WTC11 (cell line): ENCODE data around the gene ATF7. TPM values are rescaled to one million over a fixed set of nuclear protein-coding genes. Genes with fewer than 3 reads are reported as not detected.

Source experiments
- ATAC-seq: fragments of 200-7000 bp; cut with Tn5 transposase; 2 replicates; pipeline ENCODE4 v1.10.0; 2021; ENCODE audit warnings: mild to moderate bottlenecking, moderate library complexity
- CTCF ChIA-PET: fragments of 300-600 bp; sonication (Branson Sonifier 250); formaldehyde crosslinking; loops from one replicate; lab custom pipeline; 2021; ENCODE audit warnings: antibody characterized with exemption; lab: Charles Lee
- POLR2A ChIA-PET: fragments of 350-600 bp; sonication (Branson Sonifier 250); formaldehyde crosslinking; loops from one replicate; lab custom pipeline; 2021; ENCODE audit warnings: antibody characterized with exemption; lab: Charles Lee
- DNase-seq: peaks from one replicate; pipeline ENCODE4 v3.0.0; 2021; ENCODE audit warnings: low spot score
- H3K27ac Mint-ChIP-seq: 2 replicates; pipeline ENCODE4 v1.8.0; 2021; ENCODE audit warnings: mixed read lengths
- H3K27me3 Mint-ChIP-seq: 2 replicates; pipeline ENCODE4 v1.8.0; 2021; ENCODE audit warnings: low read depth, mild to moderate bottlenecking, moderate library complexity, mixed read lengths
- H3K36me3 Mint-ChIP-seq: 2 replicates; pipeline ENCODE4 v1.8.0; 2021; ENCODE audit warnings: mixed read lengths
- H3K4me1 Mint-ChIP-seq: 2 replicates; pipeline ENCODE4 v1.8.0; 2022; ENCODE audit warnings: mixed read lengths
- H3K4me3 Mint-ChIP-seq: 2 replicates; pipeline ENCODE4 v1.8.0; 2021; ENCODE audit warnings: mild to moderate bottlenecking, moderate library complexity, mixed read lengths
- H3K9me3 Mint-ChIP-seq: 2 replicates; pipeline ENCODE4 v1.8.0; 2021; ENCODE audit warnings: mixed read lengths
- ATF2 ChIP-seq: sonication (generic); formaldehyde crosslinking; IDR thresholded peaks from 2 replicates; pipeline ENCODE4 v1.8.1; 2022; ENCODE audit warnings: low read depth, missing genetic modification reagents, borderline replicate concordance
- CREB1 ChIP-seq: sonication (generic); formaldehyde crosslinking; IDR thresholded peaks from 2 replicates; pipeline ENCODE4 v1.8.0; 2023; ENCODE audit warnings: mild to moderate bottlenecking, missing genetic modification reagents
- CREM ChIP-seq: sonication (generic); formaldehyde crosslinking; IDR thresholded peaks from 2 replicates; pipeline ENCODE4 v1.8.1; 2022; ENCODE audit warnings: mild to moderate bottlenecking, missing genetic modification reagents, moderate library complexity
- ERG ChIP-seq: fragments of 250-450 bp; sonication (Bioruptor Pico); IDR thresholded peaks from 2 replicates; pipeline ENCODE4 v1.8.0; 2021; ENCODE audit warnings: mild to moderate bottlenecking
- FOXK1 ChIP-seq: sonication (generic); formaldehyde crosslinking; IDR thresholded peaks from 2 replicates; pipeline ENCODE4 v1.8.0; 2022; ENCODE audit warnings: mild to moderate bottlenecking, moderate library complexity, missing genetic modification reagents
- GRHL2 ChIP-seq: fragments of 250-450 bp; sonication (Bioruptor Pico); IDR thresholded peaks from 2 replicates; pipeline ENCODE4 v1.8.0; 2022; ENCODE audit warnings: mild to moderate bottlenecking, moderate library complexity; ENCODE audit not compliant: insufficient replicate concordance, severe bottlenecking
- GTF2I ChIP-seq: fragments of 250-450 bp; sonication (Bioruptor Pico); conservative IDR thresholded peaks from 2 replicates; pipeline ENCODE4 v1.4.0; 2021; ENCODE audit warnings: mild to moderate bottlenecking
- JUN ChIP-seq: sonication (generic); formaldehyde crosslinking; IDR thresholded peaks from 2 replicates; pipeline ENCODE4 v1.8.0; 2023; ENCODE audit warnings: mild to moderate bottlenecking, missing genetic modification reagents
- ZNF232 ChIP-seq: sonication (generic); formaldehyde crosslinking; IDR thresholded peaks from 2 replicates; pipeline ENCODE4 v1.8.0; 2022; ENCODE audit warnings: mild to moderate bottlenecking, missing genetic modification reagents
- ZNF263 ChIP-seq: sonication (generic); formaldehyde crosslinking; IDR thresholded peaks from 2 replicates; pipeline ENCODE4 v1.8.1; 2022; ENCODE audit warnings: low read depth, mild to moderate bottlenecking, moderate library complexity, missing genetic modification reagents
- ZNF317 ChIP-seq: sonication (generic); formaldehyde crosslinking; IDR thresholded peaks from 2 replicates; pipeline ENCODE4 v1.8.1; 2023; ENCODE audit warnings: low read depth, mild to moderate bottlenecking, moderate library complexity, missing genetic modification reagents, borderline replicate concordance
- ZNF423 ChIP-seq: fragments of 250-450 bp; sonication (Bioruptor Pico); IDR thresholded peaks from 2 replicates; pipeline ENCODE4 v2.1.2; 2022; ENCODE audit warnings: mild to moderate bottlenecking, moderate library complexity
- ZNF425 ChIP-seq: fragments of 250-450 bp; sonication (Bioruptor Pico); conservative IDR thresholded peaks from 2 replicates; pipeline ENCODE4 v1.9.0; 2021; ENCODE audit warnings: mild to moderate bottlenecking
- total RNA-seq: library from RNA; stranded (reverse); gene quantifications from 3 replicates; pipeline ENCODE4 v1.2.3, GENCODE V29; 2021
- TF ChIP-seq, protein P1 (sequence below): sonication (generic); formaldehyde crosslinking; IDR thresholded peaks from 2 replicates; pipeline ENCODE4 v1.8.1; 2023; ENCODE audit warnings: mild to moderate bottlenecking, missing genetic modification reagents
- TF ChIP-seq, protein P2 (sequence below): sonication (generic); formaldehyde crosslinking; IDR thresholded peaks from 2 replicates; pipeline ENCODE4 v1.8.0; 2023; ENCODE audit warnings: missing genetic modification reagents, mild to moderate bottlenecking, borderline replicate concordance
- TF ChIP-seq, protein P3 (sequence below): sonication (generic); formaldehyde crosslinking; IDR thresholded peaks from 2 replicates; pipeline ENCODE4 v1.8.1; 2023; ENCODE audit warnings: mild to moderate bottlenecking, missing genetic modification reagents, borderline replicate concordance
- TF ChIP-seq, protein P4 (sequence below): sonication (generic); formaldehyde crosslinking; IDR thresholded peaks from 2 replicates; pipeline ENCODE4 v1.8.0; 2022; ENCODE audit warnings: missing genetic modification reagents
- TF ChIP-seq, protein P5 (sequence below): sonication (generic); formaldehyde crosslinking; IDR thresholded peaks from 2 replicates; pipeline ENCODE4 v1.8.1; 2022; ENCODE audit warnings: mild to moderate bottlenecking, moderate library complexity, missing genetic modification reagents

The ATF7 gene
- total RNA-seq, 1 experiment from 2014 or later, result 16.3 TPM

- Mint-ChIP-seq H3K27ac (no peak overlapping the region), H3K4me1 (no peaks in the 10 kb centered on the region), H3K4me3 (no peak overlapping the region), H3K9me3 (no peaks in the 10 kb centered on the region), H3K27me3 (no peaks in the 10 kb centered on the region), H3K36me3 (peaks cover 73% of the 10 kb centered on the region)
- ChIA-PET POLR2A (interaction anchor here (2.3 kb wide), 1 partner anchor 8 kb away, joined by 9 read pairs; the partner anchor contains the start of gene ATP5MC2), CTCF (no interaction called here)
- DNase-seq (no peak), ATAC-seq (no peak)
- no peak for TF ChIP-seq ZNF317
- TF ChIP-seq ZNF425, result no peak
- TF ChIP-seq, protein P1, sequence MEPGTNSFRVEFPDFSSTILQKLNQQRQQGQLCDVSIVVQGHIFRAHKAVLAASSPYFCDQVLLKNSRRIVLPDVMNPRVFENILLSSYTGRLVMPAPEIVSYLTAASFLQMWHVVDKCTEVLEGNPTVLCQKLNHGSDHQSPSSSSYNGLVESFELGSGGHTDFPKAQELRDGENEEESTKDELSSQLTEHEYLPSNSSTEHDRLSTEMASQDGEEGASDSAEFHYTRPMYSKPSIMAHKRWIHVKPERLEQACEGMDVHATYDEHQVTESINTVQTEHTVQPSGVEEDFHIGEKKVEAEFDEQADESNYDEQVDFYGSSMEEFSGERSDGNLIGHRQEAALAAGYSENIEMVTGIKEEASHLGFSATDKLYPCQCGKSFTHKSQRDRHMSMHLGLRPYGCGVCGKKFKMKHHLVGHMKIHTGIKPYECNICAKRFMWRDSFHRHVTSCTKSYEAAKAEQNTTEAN (CRISPR knock-in tag), result no peak
- TF ChIP-seq, protein P2, sequence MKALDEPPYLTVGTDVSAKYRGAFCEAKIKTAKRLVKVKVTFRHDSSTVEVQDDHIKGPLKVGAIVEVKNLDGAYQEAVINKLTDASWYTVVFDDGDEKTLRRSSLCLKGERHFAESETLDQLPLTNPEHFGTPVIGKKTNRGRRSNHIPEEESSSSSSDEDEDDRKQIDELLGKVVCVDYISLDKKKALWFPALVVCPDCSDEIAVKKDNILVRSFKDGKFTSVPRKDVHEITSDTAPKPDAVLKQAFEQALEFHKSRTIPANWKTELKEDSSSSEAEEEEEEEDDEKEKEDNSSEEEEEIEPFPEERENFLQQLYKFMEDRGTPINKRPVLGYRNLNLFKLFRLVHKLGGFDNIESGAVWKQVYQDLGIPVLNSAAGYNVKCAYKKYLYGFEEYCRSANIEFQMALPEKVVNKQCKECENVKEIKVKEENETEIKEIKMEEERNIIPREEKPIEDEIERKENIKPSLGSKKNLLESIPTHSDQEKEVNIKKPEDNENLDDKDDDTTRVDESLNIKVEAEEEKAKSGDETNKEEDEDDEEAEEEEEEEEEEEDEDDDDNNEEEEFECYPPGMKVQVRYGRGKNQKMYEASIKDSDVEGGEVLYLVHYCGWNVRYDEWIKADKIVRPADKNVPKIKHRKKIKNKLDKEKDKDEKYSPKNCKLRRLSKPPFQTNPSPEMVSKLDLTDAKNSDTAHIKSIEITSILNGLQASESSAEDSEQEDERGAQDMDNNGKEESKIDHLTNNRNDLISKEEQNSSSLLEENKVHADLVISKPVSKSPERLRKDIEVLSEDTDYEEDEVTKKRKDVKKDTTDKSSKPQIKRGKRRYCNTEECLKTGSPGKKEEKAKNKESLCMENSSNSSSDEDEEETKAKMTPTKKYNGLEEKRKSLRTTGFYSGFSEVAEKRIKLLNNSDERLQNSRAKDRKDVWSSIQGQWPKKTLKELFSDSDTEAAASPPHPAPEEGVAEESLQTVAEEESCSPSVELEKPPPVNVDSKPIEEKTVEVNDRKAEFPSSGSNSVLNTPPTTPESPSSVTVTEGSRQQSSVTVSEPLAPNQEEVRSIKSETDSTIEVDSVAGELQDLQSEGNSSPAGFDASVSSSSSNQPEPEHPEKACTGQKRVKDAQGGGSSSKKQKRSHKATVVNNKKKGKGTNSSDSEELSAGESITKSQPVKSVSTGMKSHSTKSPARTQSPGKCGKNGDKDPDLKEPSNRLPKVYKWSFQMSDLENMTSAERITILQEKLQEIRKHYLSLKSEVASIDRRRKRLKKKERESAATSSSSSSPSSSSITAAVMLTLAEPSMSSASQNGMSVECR (CRISPR knock-in tag), result no peak
- TF ChIP-seq ERG (CRISPR knock-in tag), result no peak
- TF ChIP-seq, protein P3, sequence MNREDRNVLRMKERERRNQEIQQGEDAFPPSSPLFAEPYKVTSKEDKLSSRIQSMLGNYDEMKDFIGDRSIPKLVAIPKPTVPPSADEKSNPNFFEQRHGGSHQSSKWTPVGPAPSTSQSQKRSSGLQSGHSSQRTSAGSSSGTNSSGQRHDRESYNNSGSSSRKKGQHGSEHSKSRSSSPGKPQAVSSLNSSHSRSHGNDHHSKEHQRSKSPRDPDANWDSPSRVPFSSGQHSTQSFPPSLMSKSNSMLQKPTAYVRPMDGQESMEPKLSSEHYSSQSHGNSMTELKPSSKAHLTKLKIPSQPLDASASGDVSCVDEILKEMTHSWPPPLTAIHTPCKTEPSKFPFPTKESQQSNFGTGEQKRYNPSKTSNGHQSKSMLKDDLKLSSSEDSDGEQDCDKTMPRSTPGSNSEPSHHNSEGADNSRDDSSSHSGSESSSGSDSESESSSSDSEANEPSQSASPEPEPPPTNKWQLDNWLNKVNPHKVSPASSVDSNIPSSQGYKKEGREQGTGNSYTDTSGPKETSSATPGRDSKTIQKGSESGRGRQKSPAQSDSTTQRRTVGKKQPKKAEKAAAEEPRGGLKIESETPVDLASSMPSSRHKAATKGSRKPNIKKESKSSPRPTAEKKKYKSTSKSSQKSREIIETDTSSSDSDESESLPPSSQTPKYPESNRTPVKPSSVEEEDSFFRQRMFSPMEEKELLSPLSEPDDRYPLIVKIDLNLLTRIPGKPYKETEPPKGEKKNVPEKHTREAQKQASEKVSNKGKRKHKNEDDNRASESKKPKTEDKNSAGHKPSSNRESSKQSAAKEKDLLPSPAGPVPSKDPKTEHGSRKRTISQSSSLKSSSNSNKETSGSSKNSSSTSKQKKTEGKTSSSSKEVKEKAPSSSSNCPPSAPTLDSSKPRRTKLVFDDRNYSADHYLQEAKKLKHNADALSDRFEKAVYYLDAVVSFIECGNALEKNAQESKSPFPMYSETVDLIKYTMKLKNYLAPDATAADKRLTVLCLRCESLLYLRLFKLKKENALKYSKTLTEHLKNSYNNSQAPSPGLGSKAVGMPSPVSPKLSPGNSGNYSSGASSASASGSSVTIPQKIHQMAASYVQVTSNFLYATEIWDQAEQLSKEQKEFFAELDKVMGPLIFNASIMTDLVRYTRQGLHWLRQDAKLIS, result no peak
- TF ChIP-seq ZNF423, result no peak
- TF ChIP-seq, protein P4, sequence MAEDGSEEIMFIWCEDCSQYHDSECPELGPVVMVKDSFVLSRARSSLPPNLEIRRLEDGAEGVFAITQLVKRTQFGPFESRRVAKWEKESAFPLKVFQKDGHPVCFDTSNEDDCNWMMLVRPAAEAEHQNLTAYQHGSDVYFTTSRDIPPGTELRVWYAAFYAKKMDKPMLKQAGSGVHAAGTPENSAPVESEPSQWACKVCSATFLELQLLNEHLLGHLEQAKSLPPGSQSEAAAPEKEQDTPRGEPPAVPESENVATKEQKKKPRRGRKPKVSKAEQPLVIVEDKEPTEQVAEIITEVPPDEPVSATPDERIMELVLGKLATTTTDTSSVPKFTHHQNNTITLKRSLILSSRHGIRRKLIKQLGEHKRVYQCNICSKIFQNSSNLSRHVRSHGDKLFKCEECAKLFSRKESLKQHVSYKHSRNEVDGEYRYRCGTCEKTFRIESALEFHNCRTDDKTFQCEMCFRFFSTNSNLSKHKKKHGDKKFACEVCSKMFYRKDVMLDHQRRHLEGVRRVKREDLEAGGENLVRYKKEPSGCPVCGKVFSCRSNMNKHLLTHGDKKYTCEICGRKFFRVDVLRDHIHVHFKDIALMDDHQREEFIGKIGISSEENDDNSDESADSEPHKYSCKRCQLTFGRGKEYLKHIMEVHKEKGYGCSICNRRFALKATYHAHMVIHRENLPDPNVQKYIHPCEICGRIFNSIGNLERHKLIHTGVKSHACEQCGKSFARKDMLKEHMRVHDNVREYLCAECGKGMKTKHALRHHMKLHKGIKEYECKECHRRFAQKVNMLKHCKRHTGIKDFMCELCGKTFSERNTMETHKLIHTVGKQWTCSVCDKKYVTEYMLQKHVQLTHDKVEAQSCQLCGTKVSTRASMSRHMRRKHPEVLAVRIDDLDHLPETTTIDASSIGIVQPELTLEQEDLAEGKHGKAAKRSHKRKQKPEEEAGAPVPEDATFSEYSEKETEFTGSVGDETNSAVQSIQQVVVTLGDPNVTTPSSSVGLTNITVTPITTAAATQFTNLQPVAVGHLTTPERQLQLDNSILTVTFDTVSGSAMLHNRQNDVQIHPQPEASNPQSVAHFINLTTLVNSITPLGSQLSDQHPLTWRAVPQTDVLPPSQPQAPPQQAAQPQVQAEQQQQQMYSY (CRISPR knock-in tag), result no peak
- no peak for TF ChIP-seq JUN (CRISPR knock-in tag)
- TF ChIP-seq ZNF263 (CRISPR knock-in tag), result no peak
- no peak for TF ChIP-seq ZNF232 (CRISPR knock-in tag)
- TF ChIP-seq, protein P5, sequence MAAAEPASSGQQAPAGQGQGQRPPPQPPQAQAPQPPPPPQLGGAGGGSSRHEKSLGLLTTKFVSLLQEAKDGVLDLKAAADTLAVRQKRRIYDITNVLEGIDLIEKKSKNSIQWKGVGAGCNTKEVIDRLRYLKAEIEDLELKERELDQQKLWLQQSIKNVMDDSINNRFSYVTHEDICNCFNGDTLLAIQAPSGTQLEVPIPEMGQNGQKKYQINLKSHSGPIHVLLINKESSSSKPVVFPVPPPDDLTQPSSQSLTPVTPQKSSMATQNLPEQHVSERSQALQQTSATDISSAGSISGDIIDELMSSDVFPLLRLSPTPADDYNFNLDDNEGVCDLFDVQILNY, result no peak
- no peak for TF ChIP-seq GRHL2 (CRISPR knock-in tag)
- no peak for TF ChIP-seq FOXK1
- no peak for TF ChIP-seq CREM
- TF ChIP-seq ATF2 (CRISPR knock-in tag), result no peak
- no peak for TF ChIP-seq GTF2I (CRISPR knock-in tag)
- TF ChIP-seq CREB1 (CRISPR knock-in tag), result no peak
These were observed 40.9 kb upstream of the ATF7 start for GRCh38 chr12:53667080-53667479.
